B cell (primary cell): ENCODE results near the gene PLAAT5. TPM values are rescaled to one million over a fixed set of nuclear protein-coding genes. Genes with fewer than 3 reads are reported as not detected.
"Not testable (repeated sequence)": the region's sequence is repeated elsewhere in the genome, so short reads cannot be mapped to it uniquely, and the experiment has no call there.

Source experiments
- ATAC-seq: fragments of 200-7000 bp; cut with Tn5 transposase; one replicate; pipeline ENCODE4 v1.10.0; 2021; ENCODE audit warnings: low read depth, mild to moderate bottlenecking, moderate number of reproducible peaks, moderate library complexity
- CTCF ChIA-PET: fragments of 350-600 bp; sonication (Branson Sonifier 250); formaldehyde crosslinking; loops from one replicate; lab custom pipeline; 2021; ENCODE audit warnings: antibody characterized with exemption, inconsistent platforms; lab: Charles Lee
- POLR2A ChIA-PET: fragments of 350-600 bp; sonication (Branson Sonifier 250); formaldehyde crosslinking; loops from one replicate; lab custom pipeline; 2021; ENCODE audit warnings: antibody characterized with exemption; lab: Charles Lee
- DNase-seq: peaks from one replicate; pipeline ENCODE4 v3.0.0; 2013
- H2AFZ ChIP-seq: 2 replicates; pipeline ENCODE4 v1.6.1; 2012; ENCODE audit warnings: mild to moderate bottlenecking, low read depth, low read length; ENCODE audit not compliant: insufficient read depth, poor library complexity, severe bottlenecking
- H3K27ac ChIP-seq, 2 donors: 1 replicate in 1 of 2; 2 replicates in 1 of 2; pipeline ENCODE4 v1.5.1; 2012 to 2013; ENCODE audit warnings: low read length in 2 of 2, mild to moderate bottlenecking in 2 of 2, moderate library complexity in 1 of 2
- H3K27me3 ChIP-seq, 4 experiments: fragments of 200-600 bp in 1 of 4; sonication (generic) in 1 of 4; replicated peaks in 1 of 4; 1 replicate in 2 of 4; 2 replicates in 2 of 4; pipeline versions ENCODE4 v1.6.1 to v1.7.0; 2013 to 2016; ENCODE audit warnings: low read length in 3 of 4, mild to moderate bottlenecking in 2 of 4, mixed read lengths in 1 of 4, moderate library complexity in 1 of 4; ENCODE audit not compliant: insufficient read depth in 4 of 4, control insufficient read depth in 3 of 4; ENCODE audit errors: control extremely low read depth in 1 of 4
- H3K36me3 ChIP-seq, 2 experiments: replicated peaks in 1 of 2; 1 replicate in 1 of 2; 2 replicates in 1 of 2; pipeline versions ENCODE4 v1.6.1 to v1.7.1; 2013; ENCODE audit warnings: low read length in 1 of 2; ENCODE audit not compliant: insufficient read depth in 2 of 2, control insufficient read depth in 1 of 2; ENCODE audit errors: control extremely low read depth in 1 of 2, extremely low read depth in 1 of 2
- H3K4me1 ChIP-seq, 2 donors: fragments of 200-600 bp in 1 of 2; sonication (generic) in 1 of 2; 1 replicate in 1 of 2; 2 replicates in 1 of 2; pipeline versions ENCODE4 v1.5.1 to v1.6.1; 2013 to 2017; ENCODE audit warnings: low read length in 2 of 2; ENCODE audit not compliant: control insufficient read depth in 2 of 2, insufficient read depth in 2 of 2
- H3K4me2 ChIP-seq: replicated peaks from 2 replicates; pipeline ENCODE3; 2012; ENCODE audit warnings: mild to moderate bottlenecking, low read depth, low read length; ENCODE audit not compliant: poor library complexity, severe bottlenecking
- H3K4me3 ChIP-seq, 5 experiments: fragments of 200-600 bp in 1 of 5; sonication (generic) in 1 of 5; 1 replicate in 3 of 5; 2 replicates in 2 of 5; pipeline versions ENCODE4 v1.5.1 to v1.7.0; 2011 to 2016; ENCODE audit warnings: low read length in 4 of 5, mild to moderate bottlenecking in 4 of 5, low read depth in 2 of 5, control low read depth in 1 of 5, moderate library complexity in 1 of 5; ENCODE audit not compliant: insufficient read depth in 1 of 5; ENCODE audit errors: control extremely low read depth in 1 of 5, extremely low read depth in 1 of 5
- H3K79me2 ChIP-seq: fragments of 200-600 bp; sonication (generic); one replicate; pipeline ENCODE4 v1.6.0; 2016; ENCODE audit warnings: low read length; ENCODE audit not compliant: control insufficient read depth, insufficient read depth
- H3K9ac ChIP-seq: fragments of 200-600 bp; sonication (generic); 2 replicates; pipeline ENCODE4 v1.6.1; 2017; ENCODE audit warnings: mild to moderate bottlenecking, low read length, moderate library complexity
- H3K9me3 ChIP-seq, 3 donors: one replicate each; pipeline versions ENCODE4 v1.6.1 to v1.7.1; 2013; ENCODE audit warnings: low read length in 2 of 3; ENCODE audit not compliant: control insufficient read depth in 2 of 3, insufficient read depth in 1 of 3; ENCODE audit errors: control extremely low read depth in 1 of 3
- H4K20me1 ChIP-seq: 2 replicates; pipeline ENCODE4 v1.6.0; 2012; ENCODE audit warnings: mild to moderate bottlenecking, low read length; ENCODE audit not compliant: insufficient read depth, control insufficient read depth, poor library complexity, severe bottlenecking
- H3K27ac Mint-ChIP-seq: one replicate; pipeline ENCODE4 v1.8.0; 2021; ENCODE audit warnings: mixed read lengths
- H3K27me3 Mint-ChIP-seq: one replicate; pipeline ENCODE4 v1.8.0; 2021; ENCODE audit warnings: mixed read lengths
- H3K4me1 Mint-ChIP-seq: one replicate; pipeline ENCODE4 v1.8.0; 2021; ENCODE audit warnings: mixed read lengths
- H3K4me3 Mint-ChIP-seq: one replicate; pipeline ENCODE4 v1.8.0; 2021; ENCODE audit warnings: mixed read lengths
- H3K9me3 Mint-ChIP-seq: one replicate; pipeline ENCODE4 v1.8.0; 2022; ENCODE audit warnings: mixed read lengths; ENCODE audit not compliant: insufficient read depth
- CTCF ChIP-seq: fragments of 200-600 bp; IDR thresholded peaks from one replicate; pipeline ENCODE4 v1.8.0; 2022; ENCODE audit warnings: antibody characterized with exemption, mild to moderate bottlenecking
- EZH2 ChIP-seq: IDR thresholded peaks from 2 replicates; pipeline ENCODE4 v1.6.1; 2012; ENCODE audit warnings: borderline replicate concordance, low read depth, mild to moderate bottlenecking, moderate library complexity, low read length; ENCODE audit not compliant: insufficient read depth, poor library complexity, severe bottlenecking
- WGBS: methylation state at CpG from one replicate; pipeline ENCODE4 v1.1.5; 2013; ENCODE audit warnings: missing lambda C conversion rate; ENCODE audit not compliant: insufficient coverage; 5-methylcytosine and 5-hydroxymethylcytosine counted together
- intact Hi-C: fragments of 100-400 bp; cut with micrococcal nuclease; formaldehyde crosslinking; loops from one replicate; pipeline ENCODE4 v1.10.0; 2022
- polyA plus RNA-seq: library from polyadenylated mRNA; depleted of rRNA; stranded (reverse); fragments of >200 nt; gene quantifications from 2 replicates; pipeline ENCODE4 v1.2.3, GENCODE V29; 2012
- total RNA-seq, 2 donors: library from RNA; stranded (reverse); fragments of 120-200 nt in 1 of 2; gene quantifications; 1 replicate in 1 of 2; 2 replicates in 1 of 2; pipeline versions ENCODE4 v1.2.3 to v1.2.4, GENCODE V29; 2013 to 2022

The PLAAT5 gene
- total and polyA plus RNA-seq, 2 donors (not counting 1 experiment from before 2014, with no cell fraction given): not detected

GRCh38 chr11:63430731-63431130 lies 60.2 kb downstream of the PLAAT5 start:
- CTCF ChIA-PET, H3K27ac ChIP-seq, H3K36me3 ChIP-seq, H3K27ac Mint-ChIP-seq, H2AFZ ChIP-seq, H3K4me1 ChIP-seq, ATAC-seq, H3K4me1 Mint-ChIP-seq, intact Hi-C loops, DNase-seq, H3K4me2 ChIP-seq, H3K4me3 Mint-ChIP-seq, H3K79me2 ChIP-seq, H3K4me3 ChIP-seq, H4K20me1 ChIP-seq, H3K27me3 ChIP-seq, POLR2A ChIA-PET, H3K9me3 Mint-ChIP-seq, H3K9ac ChIP-seq: not testable (repeated sequence)
- WGBS: 71% methylated on average over 1 of the region's 2 CpGs
- peaks cover 0 to 11% (median 1%) of the 10 kb centered on the region in 3 donors for H3K9me3 ChIP-seq
- H3K27me3 Mint-ChIP-seq: peaks cover 54% of the 10 kb centered on the region

DNA sequence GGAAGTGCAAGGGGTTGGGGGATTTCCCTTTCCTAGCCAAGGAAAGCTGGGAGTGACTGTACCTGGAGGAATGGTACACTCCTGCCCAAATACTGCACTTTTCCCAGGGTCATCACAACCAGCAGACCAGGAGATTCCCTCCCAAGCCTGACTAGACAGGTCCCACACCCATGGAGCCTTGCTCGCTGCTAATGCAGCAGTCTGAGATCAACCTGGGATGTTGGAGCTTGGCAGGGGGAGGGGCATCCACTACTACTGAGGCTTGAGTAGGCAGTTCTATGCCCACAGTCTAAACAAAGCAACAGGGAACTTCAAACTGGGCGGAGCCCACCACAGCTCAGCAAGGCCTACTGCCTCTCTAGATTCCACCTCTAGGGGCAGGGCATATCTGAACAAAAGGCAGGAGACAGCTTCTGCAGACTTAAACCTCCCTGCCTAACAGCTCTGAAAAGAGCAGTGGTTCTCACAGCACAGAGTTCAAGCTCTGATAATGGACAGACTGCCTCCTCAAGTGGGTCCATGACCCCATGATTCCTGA lies 62.9 kb downstream of the PLAAT5 start:
- no peaks in the 10 kb centered on the region for H3K36me3 ChIP-seq
- H3K9me3 ChIP-seq: peaks cover 0 to 11% (median 1%) of the 10 kb centered on the region in 3 donors
- no peak overlapping the region for H3K9ac ChIP-seq
- TF ChIP-seq CTCF (no peak), EZH2 (no peak)
- peaks cover 0 to 3% (median 0%) of the 10 kb centered on the region in 4 experiments for H3K27me3 ChIP-seq
- intact Hi-C loops: no loop called here
- no peaks in the 10 kb centered on the region for H3K79me2 ChIP-seq
- no peaks in the 10 kb centered on the region for H4K20me1 ChIP-seq
- ChIA-PET POLR2A (no interaction called here), CTCF (no interaction called here)
- H3K4me1 ChIP-seq: no peaks in the 10 kb centered on the region
- 71% methylated on average over 2 of the region's 2 CpGs for whole genome bisulfite sequencing
- no peak overlapping the region for H3K4me2 ChIP-seq
- DNase-seq (no peak), ATAC-seq (no peak)
- Mint-ChIP-seq H3K27me3 (peaks cover 40% of the 10 kb centered on the region), H3K4me1 (no peaks in the 10 kb centered on the region), H3K27ac (no peak overlapping the region), H3K9me3 (no peaks in the 10 kb centered on the region), H3K4me3 (no peak overlapping the region)
- H3K4me3 ChIP-seq: no peak overlapping the region
- no peak overlapping the region for H3K27ac ChIP-seq
- no peak overlapping the region for H2AFZ ChIP-seq
